Retina (tissue), 1 donor: Measurements from ENCODE around the gene SSBP3.

Source experiments
- DNase-seq: peaks from one replicate; pipeline ENCODE4 v3.0.0-alpha.2; 2016

Gene SSBP3

DNA sequence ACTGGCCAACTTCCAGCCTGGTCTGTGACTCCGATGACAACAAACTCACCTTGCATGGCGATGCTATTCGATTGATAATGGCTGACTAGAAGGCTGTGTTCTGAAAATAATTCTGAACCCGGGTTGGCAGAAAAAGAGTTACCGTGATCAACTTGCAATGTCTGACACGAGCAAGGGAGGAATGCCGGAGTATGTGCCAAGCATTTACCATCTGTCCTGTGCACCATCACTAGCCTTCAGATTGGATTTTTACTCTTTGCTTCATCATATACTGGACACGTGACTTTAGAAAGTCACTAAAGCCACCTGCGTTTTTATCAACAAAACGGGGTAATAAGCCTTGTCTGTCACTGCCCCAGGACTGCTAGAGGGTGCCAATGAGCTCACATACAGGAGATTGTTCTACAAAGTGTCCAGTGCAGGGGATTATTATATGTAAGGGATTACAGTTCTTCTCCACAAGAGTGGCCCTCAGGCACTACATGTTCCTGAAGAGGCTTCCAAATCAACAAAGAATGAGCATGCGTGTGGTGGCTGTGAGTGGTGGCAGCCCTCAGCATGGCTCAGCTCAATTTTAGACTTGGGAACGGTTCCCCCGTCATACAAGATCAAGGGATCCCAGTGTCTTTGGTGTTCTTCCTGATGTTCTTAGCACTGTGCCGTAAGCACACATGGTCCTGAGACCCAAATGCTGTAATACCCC, 35.8 kb downstream of the SSBP3 start:
- no peak for DNase-seq

DNA sequence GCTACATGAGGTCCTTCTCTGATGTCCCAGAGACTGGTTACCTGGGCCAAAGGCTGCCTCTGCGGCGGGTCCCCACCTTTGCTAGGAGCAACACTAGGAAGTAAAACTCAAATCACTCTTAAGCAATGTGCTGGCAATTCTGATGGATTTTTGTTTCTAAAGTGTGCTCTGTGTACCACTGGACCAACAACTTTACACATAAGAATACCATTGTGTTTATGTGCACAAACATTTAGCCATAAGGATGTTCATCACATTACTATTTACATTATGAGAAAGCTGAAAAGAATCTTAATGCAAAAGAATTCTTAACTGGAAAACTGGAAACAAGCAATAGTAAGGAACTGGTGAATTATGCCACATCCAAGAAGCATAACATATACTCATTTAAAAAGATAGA, 38.6 kb downstream of the SSBP3 start:
- no peak for DNase-seq

DNA sequence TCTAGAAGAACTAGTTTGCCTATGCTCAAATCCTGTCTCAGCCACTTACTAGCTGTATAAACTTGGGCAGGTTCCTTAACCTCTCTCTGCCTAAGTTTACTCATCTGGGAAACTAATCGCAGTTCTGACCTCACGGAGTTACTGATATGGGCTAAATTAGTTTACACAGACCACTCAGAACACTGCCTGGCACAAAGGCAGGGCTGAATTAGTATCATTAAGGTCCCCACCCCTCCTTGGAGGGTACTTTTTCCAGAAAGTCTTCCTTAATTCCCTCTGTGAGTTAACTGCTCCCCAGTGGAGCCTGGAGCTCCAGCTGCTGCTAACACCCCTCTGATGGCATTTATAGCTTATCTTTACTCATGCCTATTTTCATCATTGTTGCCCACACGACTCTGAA, 40.3 kb downstream of the SSBP3 start:
- no peak for DNase-seq

DNA sequence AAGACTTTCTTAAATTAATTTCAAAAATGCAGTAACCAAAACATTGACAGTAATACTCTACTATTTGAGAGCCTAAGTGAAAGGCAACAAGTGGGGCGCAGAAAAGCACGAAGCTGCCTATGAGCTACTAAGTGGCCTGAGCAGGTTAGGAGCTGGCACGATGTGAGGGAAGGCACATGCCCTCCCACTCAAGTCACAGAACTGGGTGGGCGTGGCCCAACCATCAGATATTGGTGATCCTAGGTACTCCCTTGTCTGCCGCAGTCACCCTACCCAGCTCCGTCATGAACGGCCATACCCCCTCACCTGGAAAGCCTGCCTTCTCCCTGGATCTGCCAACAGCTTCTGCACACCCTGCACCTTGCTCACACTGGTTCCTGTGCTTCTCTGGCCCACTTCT, 40.8 kb downstream of the SSBP3 start:
- DNase-seq, result no peak

DNA sequence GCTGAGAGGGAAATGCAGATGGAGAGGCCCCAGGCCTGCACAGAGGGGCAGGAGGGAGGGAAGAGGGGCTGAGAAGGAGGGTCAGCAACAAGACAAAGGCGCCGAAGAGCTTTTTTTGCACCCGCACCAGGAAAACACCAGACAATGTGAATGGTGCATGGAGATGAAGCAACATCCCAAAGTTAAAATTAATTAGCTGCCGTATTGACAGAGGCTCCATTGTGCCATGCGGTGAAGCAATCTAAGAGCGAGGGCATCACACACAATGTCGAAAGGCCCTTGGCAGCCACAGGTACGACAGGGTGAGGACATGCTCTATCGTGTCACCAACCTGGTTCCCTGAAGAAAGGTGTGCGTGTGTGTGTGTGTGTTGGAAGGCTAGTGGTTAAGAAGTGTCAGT, 41.2 kb downstream of the SSBP3 start:
- no peak for DNase-seq

DNA sequence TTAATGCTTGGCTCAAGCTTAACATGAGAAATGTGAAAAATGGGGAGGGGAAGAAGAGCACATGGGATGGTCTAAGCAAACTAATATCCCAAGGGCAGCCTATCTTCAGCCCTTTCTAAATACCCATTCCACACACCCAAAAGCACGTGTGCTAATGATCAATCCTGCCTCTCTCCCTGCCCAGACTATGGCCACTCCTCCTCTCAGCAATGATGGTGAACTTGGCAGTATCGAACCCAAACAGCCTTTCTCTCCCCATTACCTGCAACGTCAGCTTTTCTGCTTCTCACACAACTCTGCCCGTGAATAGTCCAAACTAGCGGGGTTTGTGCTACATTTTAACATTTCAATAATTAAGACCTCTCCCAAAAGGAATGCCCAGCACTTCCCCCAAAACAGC, 41.6 kb downstream of the SSBP3 start:
- DNase-seq, result no peak

DNA sequence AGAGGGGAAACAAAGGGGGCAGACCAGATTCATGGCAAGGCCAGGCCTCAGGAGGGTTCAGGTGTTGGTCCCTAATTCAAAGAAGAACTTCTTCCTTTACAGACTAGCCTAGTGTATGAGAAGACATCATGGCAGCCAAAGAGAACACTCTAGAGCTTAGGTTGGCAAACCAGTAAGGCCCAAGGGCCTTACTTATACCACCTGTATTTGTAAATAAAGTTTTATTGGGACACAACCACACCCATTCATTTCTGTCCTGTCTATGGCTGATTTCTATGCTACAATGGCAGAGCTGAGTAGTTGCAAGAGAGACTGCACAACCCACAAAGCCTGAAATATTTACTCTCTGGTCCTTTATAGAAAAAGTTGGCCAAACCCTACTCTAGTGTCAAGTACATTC, 42.3 kb downstream of the SSBP3 start:
- no peak for DNase-seq

DNA sequence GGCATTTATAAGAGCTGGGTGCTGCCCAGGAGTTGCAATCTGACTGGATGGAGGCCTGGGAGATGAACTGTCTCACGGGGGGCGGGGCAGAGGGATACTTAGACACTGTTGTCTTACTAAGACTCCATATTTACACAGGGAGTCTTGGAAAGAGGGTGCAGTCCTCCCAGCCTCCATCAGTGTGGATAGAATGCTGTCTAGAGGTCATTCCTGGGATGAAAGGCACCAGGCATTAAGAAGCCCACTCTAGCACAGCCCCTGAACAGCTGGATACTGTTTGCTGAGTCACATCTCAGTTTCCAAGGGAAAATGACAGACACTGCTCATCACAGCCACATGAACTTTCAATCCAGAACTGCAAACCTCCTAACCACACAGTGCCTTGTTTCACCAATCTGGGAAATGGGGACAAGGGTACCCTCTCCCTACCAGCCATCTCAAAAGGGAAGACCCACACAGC, 43.3 kb downstream of the SSBP3 start:
- no peak for DNase-seq

DNA sequence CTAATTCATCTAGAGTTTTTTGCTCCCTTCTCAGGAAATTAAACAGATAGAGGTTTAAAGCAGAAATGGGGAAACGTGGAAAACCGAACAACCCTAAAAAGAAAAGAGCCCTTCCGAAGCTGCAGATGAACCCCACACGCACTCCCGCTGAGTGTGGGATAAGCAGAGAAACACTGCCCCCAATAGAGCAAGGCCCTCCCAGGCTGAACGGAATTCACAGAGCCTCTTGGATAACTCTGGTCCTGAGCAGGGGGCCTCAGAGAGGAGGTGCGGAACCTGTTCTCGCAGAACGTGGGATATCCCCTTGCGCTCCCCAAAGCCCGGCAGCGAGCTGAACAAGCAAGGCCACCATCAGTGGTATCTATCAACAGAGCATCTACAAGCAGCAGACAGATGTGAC, 44.9 kb downstream of the SSBP3 start:
- DNase-seq, result no peak

DNA sequence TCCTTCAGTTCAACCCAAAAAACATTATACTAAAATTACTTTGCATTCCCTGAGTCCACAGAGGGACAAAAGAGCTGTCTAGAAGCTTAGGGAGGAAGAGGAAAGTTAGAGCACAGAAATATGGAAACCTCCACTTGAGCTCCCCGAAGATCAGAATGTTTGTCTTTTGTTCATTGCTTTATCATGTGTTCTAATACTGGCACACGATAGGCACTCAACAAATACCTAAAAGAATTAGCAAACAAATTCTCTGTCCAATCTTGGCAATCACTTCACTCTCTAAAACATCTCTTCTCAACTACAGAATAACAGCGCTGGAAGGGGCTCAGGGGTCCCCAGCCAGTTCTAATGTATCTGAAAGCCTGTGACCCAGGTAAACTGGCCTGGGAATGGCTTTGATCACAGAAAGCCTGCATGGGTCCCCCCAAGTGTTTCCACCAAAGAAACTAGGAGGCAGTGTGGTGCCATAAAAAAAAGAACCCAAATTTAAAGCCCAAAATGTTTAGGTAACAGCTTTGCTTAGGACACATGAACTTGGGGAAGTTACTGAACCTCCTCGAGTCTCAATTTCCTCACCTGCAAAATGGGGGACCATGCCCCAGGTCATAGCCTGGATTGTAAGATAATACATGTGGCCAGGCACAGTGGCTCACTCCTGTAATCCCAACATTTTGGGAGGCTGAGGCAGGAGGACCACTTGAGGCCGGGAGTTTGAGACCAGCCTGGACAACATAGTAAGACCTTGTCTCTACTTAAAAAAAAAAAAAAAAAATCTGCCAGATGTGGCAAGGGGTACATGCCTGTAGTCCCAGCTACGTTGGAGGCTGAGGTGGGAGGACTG, 45.8 kb downstream of the SSBP3 start:
- no peak for DNase-seq

DNA sequence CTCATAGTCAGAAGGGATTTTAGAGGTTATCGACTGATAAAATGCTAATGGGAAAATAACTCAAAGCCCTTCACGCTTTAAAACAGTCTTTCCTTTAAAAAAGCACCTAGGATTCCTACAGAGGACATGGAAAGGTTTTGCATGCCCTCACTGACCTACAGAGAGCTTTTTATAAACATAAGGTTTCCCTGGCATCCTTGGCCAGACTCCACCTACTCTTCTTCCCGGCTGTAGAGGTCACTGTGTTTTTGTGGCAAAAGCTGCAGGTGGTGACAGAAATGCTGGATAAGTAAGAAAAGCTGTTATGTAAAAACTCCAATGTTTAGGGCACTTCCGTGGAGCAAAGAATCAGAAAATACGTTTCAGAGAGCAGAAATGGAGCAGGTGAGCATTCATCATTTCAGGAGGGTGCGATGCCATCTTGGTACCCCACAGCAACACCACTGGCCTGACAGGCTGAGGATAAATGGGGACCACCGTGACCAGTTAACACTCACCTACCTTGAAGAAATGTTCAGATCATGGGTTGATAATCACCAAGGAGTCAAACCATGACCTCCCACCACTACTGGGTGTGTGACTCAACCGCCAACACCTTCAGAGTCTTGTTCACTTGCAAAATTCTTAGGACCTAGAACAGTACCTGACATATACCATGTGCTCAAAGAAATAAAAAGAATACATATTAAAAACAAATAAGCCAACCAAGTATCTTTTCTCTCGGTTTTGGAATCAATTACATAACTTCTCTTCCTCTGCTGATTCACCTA, 46.6 kb downstream of the SSBP3 start:
- DNase-seq, result no peak

DNA sequence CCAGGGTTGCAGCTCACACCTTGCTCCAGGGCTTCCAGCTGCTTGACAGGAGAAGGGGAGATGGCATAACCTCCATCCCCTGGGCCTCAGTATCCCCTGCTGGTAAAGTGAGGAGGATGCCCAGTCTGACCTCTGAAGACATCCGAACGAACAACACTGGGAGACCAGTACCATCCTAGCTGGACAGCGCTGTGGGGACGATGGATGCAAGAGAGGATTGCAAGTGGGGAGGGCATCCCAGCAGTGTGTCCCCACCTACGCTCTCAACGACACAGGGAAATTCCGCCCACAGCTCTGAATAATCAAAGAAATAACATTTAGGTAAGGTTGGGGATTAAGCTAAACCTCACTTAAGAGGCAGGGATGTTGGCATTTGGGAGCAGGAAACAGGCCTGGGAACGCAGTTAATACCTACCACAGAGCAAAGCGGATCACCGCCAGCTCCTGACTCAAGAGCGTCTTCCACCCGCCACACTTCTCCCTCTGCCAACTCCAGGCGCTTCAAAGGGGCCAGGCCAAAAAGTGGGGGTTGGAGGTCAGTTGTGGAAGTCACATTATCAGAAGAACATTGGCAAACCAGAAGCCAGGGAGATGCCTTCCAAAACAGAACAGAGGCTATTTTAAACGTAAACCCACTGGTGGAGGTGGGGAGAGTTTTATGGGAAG, 47.6 kb downstream of the SSBP3 start:
- no peak for DNase-seq

DNA sequence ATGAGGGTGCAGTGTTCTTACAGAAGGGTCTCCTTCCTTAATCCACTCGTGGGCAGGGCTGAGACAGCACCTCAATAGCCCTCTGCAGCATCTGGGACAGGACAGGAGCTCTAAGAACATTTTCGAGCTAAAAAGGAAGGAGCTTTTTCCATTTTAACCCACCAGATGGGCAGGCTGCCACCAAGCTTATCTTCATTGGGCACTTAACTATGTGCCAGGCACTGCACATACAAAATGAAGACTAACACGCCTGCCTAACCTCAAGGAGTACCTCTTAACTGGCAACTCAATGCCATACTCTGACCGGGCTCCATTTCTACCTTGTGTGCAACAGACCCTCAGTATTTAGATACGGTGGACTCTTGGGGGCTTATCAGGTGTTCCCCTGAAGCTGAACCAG, 48.2 kb downstream of the SSBP3 start:
- no peak for DNase-seq

DNA sequence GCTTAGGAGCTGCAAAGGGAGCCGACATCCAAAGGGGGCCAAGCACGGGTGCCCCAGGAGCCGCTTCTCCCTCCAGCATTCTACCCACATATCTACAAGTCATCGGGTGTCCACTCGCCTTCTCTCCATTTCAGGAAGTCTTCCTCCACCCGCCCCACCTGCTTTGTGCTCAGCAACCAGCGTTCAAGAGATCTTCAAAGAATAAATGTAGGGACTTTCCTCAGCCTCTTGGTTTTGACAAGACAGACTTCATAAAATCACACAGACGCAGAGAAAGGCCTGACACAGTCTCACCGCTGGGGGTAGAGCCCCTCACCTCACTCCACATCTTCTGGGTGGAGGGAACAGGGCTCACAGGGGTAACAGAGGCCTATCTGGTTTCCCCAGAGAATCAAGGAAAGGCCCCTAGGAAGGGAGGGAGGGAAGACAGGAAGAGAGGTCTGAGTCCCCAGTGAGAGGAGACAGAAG, 49.5 kb downstream of the SSBP3 start:
- DNase-seq, result no peak

DNA sequence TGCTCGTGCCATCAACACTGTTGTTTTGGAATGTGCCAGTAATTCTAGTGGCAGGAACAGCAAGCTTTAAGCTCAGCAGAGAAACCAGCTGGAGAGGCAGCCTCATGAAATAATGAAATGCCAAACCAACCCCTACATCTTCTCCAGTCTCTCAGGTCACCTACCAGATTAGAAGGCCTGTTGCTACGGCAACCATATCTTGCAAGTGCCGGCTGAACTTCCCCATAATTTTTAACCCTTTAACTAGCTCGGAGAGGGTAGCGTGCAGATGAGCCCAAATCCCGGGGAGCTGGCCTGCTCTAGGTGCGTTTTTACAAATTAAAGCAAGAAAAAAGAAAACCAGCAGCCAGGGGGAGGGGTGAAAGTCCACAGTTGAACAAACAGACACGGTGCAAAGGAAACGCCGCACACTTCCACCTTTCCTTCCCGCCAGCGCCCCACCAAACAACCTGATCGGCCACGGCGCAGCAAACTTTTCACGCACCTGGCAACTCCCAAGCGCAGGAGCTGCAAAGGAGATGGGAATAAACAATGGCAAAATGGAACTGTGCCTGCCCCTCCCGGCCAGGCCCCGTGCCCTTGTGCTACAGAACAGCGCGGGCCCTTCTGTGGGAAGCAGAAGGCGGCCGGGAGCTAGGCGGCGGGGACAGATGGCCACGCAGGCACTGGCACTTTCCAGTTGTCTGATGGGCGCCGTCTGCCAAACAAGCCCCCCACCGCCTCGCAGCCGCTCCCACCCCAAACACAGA, 50.1 kb downstream of the SSBP3 start:
- peak; percentile 80 for DNase-seq

DNA sequence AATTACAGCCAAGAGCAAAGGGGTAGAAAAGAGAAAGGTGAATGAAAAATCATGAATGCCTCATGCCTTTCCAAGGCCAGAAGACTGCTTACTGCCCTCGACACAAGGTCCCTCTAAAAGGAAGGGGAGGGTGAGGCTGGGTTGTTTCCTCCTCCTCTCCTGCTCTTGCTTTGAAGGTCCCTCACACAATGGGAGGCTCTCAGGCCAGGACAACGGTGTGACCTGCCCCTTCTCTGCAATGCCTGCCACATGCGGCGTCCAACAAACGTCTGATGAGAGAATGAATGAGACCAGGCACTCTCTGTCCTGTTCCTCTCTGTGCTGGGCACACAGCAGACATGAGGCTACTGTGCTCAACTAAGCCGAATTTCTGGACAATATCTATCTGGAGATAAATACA, 51.3 kb downstream of the SSBP3 start:
- DNase-seq, result no peak

DNA sequence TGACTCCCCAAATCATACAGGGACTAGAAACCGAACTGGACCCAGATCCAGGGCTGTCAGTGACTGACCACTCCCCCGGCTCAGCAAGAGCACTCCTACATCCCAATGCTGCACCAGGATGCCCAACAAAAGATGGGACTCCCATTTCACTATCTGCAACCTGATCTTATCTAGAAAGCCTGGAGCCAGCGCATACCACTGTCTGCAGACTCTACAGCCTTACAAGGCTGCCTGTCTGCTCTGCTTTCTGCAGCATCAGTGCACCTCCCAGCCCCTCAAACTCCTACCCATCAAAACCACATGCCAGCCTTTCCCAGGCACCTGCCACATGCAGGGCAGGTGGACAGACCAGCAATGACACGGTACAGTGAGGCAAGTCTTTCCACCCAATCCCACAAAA, 52.2 kb downstream of the SSBP3 start:
- no peak for DNase-seq

DNA sequence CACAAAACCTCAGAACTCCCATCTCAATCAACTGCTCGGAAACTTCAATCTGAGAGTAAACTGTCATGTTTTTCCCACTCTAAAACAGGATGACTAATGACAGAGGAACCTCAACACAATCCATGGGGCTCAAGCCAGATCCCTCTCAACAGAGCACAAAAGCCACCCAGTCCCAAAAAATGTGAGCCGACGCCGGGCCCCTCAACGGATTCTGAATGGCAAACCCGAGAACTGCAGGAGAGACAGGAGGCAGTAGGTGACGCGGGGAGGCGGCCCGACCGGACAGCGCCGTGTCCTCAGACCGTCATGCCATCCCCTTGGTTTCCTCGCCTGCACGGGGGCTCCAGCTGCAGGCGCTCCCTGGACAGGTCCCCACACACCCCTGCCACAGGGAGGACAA, 53.4 kb downstream of the SSBP3 start:
- no peak for DNase-seq

DNA sequence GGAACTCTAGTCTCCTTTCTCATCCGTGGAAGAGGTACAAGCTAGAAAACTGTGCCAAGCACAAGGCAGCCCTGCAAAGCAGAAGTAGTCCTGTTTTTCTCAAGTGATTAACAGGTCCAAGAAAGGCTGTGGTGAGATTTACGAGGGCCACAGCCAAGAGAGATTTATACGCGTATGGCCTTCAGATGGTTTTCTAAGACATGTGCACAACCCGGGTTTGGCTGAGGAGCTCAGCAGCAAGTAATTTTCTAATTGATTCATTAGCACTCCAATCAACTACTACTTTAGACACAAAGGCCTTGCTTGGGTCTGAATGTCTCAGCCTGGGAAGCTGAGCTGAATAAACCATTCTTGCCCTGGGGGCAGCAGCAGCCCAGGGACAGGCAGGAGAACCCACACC, 55.8 kb downstream of the SSBP3 start:
- no peak for DNase-seq

DNA sequence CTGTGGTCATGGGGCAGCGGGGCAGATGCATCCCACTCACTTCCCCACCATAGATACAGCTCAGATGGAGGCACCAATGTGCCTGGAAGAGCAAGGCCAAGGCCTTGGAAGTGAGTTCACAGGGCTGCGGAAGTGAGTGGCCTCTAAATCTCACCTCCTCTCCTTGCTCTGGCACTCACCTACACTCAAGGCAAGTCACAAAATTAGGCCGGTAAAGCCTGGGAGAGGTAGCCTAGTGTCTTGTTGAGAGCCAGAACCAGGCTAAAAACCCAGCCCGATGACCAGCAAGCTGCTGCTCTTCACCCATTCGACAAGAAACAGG, 57.5 kb downstream of the SSBP3 start:
- DNase-seq, result no peak

DNA sequence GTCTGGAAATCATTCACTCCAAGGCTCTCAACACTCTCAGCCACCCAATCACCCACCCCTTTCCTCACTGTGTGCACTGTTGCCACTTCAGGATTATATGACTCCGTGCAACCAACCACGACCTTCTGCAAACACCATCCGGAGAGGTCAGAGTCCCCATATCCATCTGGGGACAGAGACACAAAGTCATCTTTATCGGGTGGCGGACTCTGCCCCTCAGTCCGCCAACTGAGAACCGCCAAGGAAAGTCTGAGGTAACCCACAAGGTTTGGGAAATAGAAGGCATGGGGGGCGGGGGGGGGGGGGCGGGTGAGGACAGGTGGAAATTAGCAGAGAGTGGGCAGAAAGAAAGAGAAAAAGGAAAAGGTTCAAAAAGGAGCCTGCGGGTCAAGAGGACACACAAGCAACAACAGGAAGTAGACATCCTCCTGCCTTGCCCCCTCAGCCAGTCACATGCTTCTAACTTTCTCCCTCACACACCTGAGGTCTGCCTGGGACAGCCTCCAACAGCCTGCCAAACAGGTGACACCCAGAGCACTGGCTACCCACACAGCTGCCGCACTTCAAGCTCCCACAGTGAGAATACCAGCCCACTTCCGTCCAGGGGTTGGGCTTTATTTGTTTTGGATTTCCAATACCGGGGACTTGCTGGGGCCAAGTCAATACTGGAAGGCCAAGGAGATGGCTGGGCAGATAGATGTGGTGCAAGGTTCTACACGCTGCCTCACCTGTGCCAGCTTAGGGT, 58.1 kb downstream of the SSBP3 start:
- no peak for DNase-seq
